Kidney (tissue), 14 donors: ENCODE data around the gene ESPNL. TPM values are rescaled to one million over a fixed set of nuclear protein-coding genes. Genes with fewer than 3 reads are reported as not detected.
A peak's percentile ranks its signal among the peaks of the same experiment; 100 is the strongest.

ENCODE experiments used
- DNase-seq, 5 donors: peaks; one replicate each; pipeline ENCODE4 v3.0.0-alpha.2; 2013 to 2020
- FAIRE-seq: peaks from 2 replicates; lab custom pipeline; 2012; peaks lifted over from hg19 to GRCh38; lab: Jason Lieb, UNC
- H3K27ac ChIP-seq, 2 donors: one replicate each; pipeline ENCODE4 v1.7.0; 2013; ENCODE audit warnings: low read depth in 2 of 2, low read length in 2 of 2, inconsistent platforms in 1 of 2
- H3K27me3 ChIP-seq: one replicate; pipeline ENCODE4 v1.7.1; 2013; ENCODE audit warnings: low read length, inconsistent platforms; ENCODE audit not compliant: control insufficient read depth, insufficient read depth
- H3K36me3 ChIP-seq, 3 donors: one replicate each; pipeline versions ENCODE4 v1.7.0 to v1.7.1; 2013; ENCODE audit warnings: low read length in 3 of 3, control low read depth in 1 of 3, inconsistent platforms in 1 of 3; ENCODE audit not compliant: insufficient read depth in 3 of 3, control insufficient read depth in 2 of 3
- H3K4me1 ChIP-seq, 3 donors: one replicate each; pipeline versions ENCODE4 v1.7.0 to v1.7.1; 2013; ENCODE audit warnings: low read length in 3 of 3, inconsistent platforms in 1 of 3, low read depth in 1 of 3; ENCODE audit not compliant: control insufficient read depth in 2 of 3, insufficient read depth in 2 of 3
- H3K4me3 ChIP-seq, 3 donors: one replicate each; pipeline versions ENCODE4 v1.7.0 to v1.8.1; 2013; ENCODE audit warnings: low read length in 3 of 3, control low read depth in 1 of 3, inconsistent platforms in 1 of 3
- H3K9ac ChIP-seq, 3 donors: one replicate each; pipeline versions ENCODE4 v1.7.0 to v1.7.1; 2013; ENCODE audit warnings: low read length in 3 of 3, control low read depth in 1 of 3, inconsistent platforms in 1 of 3
- H3K9me3 ChIP-seq, 3 donors: one replicate each; pipeline versions ENCODE4 v1.7.0 to v1.7.1; 2013; ENCODE audit warnings: low read length in 3 of 3, control low read depth in 1 of 3, inconsistent platforms in 1 of 3; ENCODE audit not compliant: control insufficient read depth in 2 of 3, insufficient read depth in 1 of 3
- intact Hi-C: fragments of 100-400 bp; cut with DNase I; formaldehyde crosslinking; loops from one replicate; pipeline ENCODE4 v1.11.1; 2022
- polyA plus RNA-seq: library from polyadenylated mRNA; stranded (reverse); fragments of 350-450 nt; fragmentation: Illumina TruSeq; extraction: RNeasy Lipid Tissue Mini Kit (QIAGEN cat#74804); gene quantifications from one replicate; pipeline ENCODE4 v1.2.3, GENCODE V29; 2014; ENCODE audit warnings: low read depth, low replicate concordance; ENCODE audit not compliant: insufficient read depth
- total RNA-seq: library from RNA; stranded (reverse); fragmentation: NEBNext Ultra II Directional; extraction: Animal tissue kit (Norgen Biotek cat#: 25700); gene quantifications from one replicate; pipeline ENCODE4 v1.2.1, GENCODE V29; 2021
- TF ChIP-seq, protein P1 (sequence below): IDR thresholded peaks from 3 replicates; pipeline ENCODE4 v1.5.1; 2012; ENCODE audit warnings: mild to moderate bottlenecking, moderate library complexity, borderline replicate concordance; ENCODE audit not compliant: insufficient read depth; ENCODE audit errors: extremely low read depth
- donor health status: control.
- donor health status: control.
- donor health status: control.
- donor health status: control.
- donor health status: control.
- donor health status: DM: yes; HTN: yes; CAD: no.
- donor health status: Normal renal cell carcinoma (clear cell type).

The ESPNL gene
- total and polyA plus RNA-seq, 2 donors from 2014 or later, result 0.28 to 2.7 TPM

- Histone ChIP-seq H3K9ac (no peak overlapping the region), H3K36me3 (no peaks in the 10 kb centered on the region), H3K4me1 (no peaks in the 10 kb centered on the region), H3K27me3 (no peaks in the 10 kb centered on the region), H3K27ac (no peak overlapping the region), H3K4me3 (no peak overlapping the region), H3K9me3 (no peaks in the 10 kb centered on the region)
- intact Hi-C loops, result no loop called here
- DNase-seq, result no peak
- TF ChIP-seq, protein P1, sequence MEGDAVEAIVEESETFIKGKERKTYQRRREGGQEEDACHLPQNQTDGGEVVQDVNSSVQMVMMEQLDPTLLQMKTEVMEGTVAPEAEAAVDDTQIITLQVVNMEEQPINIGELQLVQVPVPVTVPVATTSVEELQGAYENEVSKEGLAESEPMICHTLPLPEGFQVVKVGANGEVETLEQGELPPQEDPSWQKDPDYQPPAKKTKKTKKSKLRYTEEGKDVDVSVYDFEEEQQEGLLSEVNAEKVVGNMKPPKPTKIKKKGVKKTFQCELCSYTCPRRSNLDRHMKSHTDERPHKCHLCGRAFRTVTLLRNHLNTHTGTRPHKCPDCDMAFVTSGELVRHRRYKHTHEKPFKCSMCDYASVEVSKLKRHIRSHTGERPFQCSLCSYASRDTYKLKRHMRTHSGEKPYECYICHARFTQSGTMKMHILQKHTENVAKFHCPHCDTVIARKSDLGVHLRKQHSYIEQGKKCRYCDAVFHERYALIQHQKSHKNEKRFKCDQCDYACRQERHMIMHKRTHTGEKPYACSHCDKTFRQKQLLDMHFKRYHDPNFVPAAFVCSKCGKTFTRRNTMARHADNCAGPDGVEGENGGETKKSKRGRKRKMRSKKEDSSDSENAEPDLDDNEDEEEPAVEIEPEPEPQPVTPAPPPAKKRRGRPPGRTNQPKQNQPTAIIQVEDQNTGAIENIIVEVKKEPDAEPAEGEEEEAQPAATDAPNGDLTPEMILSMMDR, result no peak
- FAIRE-seq, result no peak
Observed at GRCh38 chr2:238151205-238151604, 51.1 kb downstream of the ESPNL start.

DNA sequence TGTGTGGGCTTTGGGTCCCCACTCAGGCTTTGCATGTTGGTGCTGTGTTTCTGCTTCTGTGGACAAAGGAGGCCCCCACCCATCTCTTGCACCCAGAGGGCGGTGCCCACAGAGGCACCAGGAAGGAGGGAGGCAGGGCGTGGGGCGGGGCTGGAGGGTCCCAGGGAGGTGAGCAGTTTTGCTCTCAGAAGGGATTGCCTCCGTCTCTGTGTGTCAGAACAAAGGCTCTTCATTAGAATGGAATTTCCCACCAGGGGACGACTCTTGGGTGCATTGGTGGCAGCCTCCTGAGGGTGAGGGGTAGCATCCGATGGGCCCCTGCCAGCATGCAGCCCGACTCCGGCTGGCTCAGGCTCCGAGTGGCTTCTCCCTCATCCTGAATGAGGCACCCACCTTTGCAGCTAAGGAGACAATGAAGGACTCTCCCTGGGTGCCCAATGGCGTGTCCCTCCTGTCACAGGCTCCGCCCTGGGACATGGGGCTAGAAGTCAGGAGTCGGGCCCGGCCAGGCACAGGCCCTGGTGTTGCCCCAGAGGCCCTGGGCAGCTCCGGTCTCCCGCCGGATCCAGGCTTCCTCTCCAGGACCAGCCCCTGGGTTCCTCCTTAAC lies 51.6 kb downstream of the ESPNL start:
- no peak overlapping the region for H3K9ac ChIP-seq
- H3K36me3 ChIP-seq, result no peaks in the 10 kb centered on the region
- H3K4me1 ChIP-seq, result no peaks in the 10 kb centered on the region
- DNase-seq (peak in 1 of 5 donors; percentile 52), FAIRE-seq (no peak)
- no peak overlapping the region for H3K4me3 ChIP-seq
- intact Hi-C loops, result no loop called here
- no peaks in the 10 kb centered on the region for H3K27me3 ChIP-seq
- TF ChIP-seq, protein P1, result no peak
- no peaks in the 10 kb centered on the region for H3K9me3 ChIP-seq
- H3K27ac ChIP-seq, result no peak overlapping the region

DNA sequence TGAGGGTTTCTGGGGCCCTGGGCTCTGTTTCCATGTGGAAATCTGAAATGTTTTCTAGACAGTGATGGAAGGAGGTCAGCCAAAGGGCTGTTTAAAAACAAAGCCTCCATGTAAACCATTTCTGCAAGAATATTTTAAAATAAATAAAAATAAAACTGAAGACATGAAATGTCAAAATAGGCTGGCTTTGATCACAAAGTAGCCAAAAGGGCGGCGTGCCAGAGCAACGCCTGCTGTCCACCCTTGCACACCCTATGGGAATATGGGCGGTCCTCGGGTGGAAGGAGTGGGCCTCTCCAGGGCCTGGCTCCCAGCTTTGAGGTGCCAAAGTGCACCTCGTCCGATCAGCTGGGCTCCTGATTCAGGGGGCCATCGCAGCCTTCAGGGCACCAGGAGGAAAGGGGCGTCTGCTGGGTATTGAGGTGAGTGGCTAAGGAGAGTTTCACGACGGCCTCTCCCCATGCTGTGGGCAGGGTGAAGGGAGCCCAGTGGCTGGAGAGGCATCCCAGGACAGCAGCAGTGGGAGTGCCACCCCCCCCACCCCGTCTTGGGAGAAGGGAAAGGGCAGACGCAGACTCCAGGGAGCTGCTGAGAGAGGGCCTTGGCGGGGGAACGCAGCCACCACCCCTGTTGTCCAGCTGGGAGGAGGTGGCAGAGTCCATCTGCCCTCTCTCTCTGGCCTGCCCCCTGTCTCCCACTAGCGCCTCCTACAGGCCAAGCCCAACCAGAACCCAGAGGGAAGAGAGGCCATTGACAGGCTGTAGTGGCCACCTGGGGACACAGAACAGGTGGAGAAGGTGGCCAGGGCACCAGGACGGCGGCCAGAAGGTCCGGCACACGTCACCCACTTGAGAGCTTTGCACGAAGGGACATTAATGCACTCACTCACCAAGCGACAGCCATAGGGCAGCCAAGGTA lies 52.9 kb downstream of the ESPNL start:
- no peaks in the 10 kb centered on the region for H3K9me3 ChIP-seq

More for the DNA sequence above, 52.9 kb downstream of the ESPNL start:
- Histone ChIP-seq H3K9ac (no peak overlapping the region), H3K27me3 (no peaks in the 10 kb centered on the region), H3K36me3 (no peaks in the 10 kb centered on the region), H3K4me3 (no peak overlapping the region), H3K27ac (no peak overlapping the region), H3K4me1 (no peaks in the 10 kb centered on the region)
- intact Hi-C loops, result no loop called here
- peak in 1 of 5 donors; percentile 56 for DNase-seq
- no peak for FAIRE-seq
- TF ChIP-seq, protein P1, result no peak
